Epithelial cell of esophagus (primary cell): ENCODE results near the gene NBEAL2.
"Not testable (repeated sequence)": the region's sequence is repeated elsewhere in the genome, so short reads cannot be mapped to it uniquely, and the experiment has no call there.

Experiments
- DNase-seq: peaks from one replicate; pipeline ENCODE4 v3.0.0; 2010; ENCODE audit warnings: low read depth
- H3K4me3 ChIP-seq: 2 replicates; pipeline ENCODE4 v1.5.1; 2011; ENCODE audit warnings: mild to moderate bottlenecking, low read length, control low read depth
- TF ChIP-seq, protein P1 (sequence below): IDR thresholded peaks from 2 replicates; pipeline ENCODE4 v1.5.1; 2011; ENCODE audit warnings: low read depth, mild to moderate bottlenecking, low read length, control low read depth, inconsistent platforms; ENCODE audit not compliant: insufficient read depth; ENCODE audit errors: missing control alignments

Gene NBEAL2

DNA sequence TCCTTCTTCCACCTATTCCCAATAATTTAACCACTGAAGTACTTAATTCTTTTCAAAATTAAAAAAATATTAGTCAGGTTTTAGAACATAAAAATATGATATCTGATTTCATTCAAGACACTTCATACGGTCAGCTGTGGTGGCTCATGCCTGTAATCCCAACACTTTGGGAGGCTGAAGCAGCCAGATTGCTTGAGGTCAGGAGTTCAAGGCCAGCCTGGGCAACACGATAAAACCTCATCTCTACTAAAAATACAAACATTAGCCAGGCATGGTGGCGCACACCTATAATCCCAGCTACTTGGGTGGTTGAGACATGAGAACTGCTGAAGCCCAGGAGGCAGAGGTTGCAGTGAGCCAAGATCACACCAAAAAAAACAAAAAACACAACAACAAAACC is 56.7 kb downstream of the NBEAL2 start:
- no peak overlapping the region for H3K4me3 ChIP-seq
- DNase-seq, result no peak
- TF ChIP-seq, protein P1, sequence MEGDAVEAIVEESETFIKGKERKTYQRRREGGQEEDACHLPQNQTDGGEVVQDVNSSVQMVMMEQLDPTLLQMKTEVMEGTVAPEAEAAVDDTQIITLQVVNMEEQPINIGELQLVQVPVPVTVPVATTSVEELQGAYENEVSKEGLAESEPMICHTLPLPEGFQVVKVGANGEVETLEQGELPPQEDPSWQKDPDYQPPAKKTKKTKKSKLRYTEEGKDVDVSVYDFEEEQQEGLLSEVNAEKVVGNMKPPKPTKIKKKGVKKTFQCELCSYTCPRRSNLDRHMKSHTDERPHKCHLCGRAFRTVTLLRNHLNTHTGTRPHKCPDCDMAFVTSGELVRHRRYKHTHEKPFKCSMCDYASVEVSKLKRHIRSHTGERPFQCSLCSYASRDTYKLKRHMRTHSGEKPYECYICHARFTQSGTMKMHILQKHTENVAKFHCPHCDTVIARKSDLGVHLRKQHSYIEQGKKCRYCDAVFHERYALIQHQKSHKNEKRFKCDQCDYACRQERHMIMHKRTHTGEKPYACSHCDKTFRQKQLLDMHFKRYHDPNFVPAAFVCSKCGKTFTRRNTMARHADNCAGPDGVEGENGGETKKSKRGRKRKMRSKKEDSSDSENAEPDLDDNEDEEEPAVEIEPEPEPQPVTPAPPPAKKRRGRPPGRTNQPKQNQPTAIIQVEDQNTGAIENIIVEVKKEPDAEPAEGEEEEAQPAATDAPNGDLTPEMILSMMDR, result no peak

DNA sequence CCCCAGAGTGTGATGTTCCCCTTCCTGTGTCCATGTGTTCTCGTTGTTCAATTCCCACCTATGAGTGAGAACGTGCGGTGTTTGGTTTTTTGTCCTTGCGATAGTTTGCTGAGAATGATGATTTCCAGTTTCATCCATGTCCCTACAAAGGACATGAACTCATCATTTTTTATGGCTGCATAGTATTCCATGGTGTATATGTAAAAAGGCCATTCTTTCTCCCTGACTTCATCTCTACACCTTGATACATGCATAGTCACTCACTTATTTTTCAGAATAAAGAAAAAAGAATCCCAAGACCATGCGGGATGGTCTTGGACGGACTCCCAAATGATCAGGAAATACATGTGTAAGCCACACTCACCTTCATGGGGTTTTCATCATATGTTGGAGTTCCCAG is 57.8 kb downstream of the NBEAL2 start:
- DNase-seq, H3K4me3 ChIP-seq: not testable (repeated sequence)

DNA sequence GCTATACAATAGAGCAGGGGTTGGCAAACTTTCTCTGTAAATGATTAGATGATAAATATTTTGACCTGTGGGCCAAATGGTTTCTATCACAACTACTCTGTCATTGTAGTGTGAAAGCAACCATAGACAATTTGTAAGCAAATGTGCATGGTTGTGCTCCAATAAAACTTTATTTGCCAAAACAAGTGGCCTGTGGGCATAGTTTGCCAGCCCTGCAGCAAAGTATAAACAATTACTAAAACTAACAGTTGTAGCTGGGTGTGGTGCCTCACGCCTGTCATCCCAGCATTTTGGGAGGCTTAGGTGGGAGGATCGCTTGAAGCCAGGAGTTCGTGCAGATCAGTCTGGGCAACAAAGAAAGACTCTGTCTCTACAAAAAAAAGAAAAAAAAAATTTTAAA is 61.6 kb downstream of the NBEAL2 start:
- DNase-seq, result no peak
- H3K4me3 ChIP-seq, result no peak overlapping the region
- TF ChIP-seq, protein P1, result no peak

DNA sequence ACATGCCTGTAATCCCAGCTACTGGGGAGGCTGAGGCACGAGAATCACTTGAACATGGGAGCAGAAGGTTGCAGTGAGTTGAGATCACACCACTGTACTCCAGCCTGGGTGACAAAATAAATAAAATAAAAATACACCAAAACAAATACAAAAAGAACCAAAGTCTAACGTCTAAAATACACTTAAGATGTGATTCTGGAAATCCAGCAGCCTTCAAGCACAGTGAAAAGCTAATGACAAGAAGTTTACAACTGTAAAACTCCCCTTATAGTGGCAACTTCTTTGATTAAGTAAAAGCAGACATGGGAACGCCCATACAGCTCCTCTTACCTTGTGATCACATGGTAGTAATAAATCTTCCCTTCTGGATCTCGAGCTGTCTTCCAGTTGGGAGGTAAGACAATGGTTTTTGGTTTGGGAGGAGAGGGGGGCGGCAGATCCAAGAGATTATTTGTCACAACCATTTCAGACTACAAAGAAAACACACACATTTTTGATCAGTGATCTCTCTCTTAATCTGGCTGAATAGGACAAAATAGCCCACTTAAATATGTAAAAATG is 62.8 kb downstream of the NBEAL2 start:
- DNase-seq, result no peak
- TF ChIP-seq, protein P1, result no peak
- no peak overlapping the region for H3K4me3 ChIP-seq

DNA sequence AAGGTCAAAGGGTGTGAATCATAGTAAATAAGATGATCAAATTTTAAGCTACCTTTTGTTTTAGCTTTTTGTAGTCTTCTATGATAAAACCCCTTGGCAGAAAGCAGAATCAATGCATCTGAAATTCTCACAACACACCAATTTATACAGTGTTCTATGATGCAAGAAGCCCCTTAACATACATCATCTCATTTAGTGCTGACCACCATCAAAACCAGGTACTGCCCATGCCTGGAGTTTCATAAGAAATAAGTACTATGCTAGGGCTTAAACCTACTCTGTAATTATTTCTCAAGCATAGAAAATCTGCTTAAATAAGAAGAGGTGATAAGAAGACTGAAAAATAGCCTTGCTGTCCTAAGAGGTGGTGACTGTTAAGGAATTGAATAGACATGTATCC is 67.6 kb downstream of the NBEAL2 start:
- no peak overlapping the region for H3K4me3 ChIP-seq
- TF ChIP-seq, protein P1, result no peak
- DNase-seq, result no peak

DNA sequence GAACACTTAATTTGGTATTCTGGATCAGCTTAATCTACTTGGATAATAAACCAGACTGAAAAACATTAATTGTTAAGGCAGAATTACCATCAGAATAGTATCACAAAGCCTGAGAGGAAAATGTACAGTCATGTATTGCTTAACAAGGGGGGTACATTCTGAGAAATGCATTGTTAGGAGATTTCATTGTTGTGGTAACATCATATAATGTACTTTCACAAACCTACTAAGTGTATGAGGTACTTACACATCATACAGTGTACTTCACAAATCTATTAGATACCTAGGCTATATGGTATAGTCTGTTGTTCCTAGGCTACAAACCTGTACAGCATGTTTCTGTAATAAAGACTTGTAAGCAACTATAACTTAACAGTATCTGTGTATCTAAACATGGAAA is 68.2 kb downstream of the NBEAL2 start:
- DNase-seq, result no peak
- no peak overlapping the region for H3K4me3 ChIP-seq
- TF ChIP-seq, protein P1, result no peak

DNA sequence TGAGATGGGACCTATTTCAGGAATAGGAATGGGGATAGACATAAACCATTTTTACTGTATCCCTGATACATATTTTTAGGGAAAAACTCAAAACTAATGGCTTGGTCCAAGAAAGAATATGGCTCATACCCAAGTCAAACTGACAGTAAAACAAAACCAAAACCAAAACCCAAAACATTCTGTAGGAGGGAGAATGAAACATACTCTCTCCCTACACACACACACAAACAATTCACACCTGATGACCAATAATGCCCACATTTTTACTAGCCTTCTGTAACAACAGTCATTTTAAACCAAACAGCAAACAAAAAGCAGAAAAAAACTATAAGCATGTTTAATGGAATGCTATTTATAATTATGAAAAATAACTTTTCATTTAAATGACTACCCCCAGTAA is 74.9 kb downstream of the NBEAL2 start:
- no peak overlapping the region for H3K4me3 ChIP-seq
- no peak for DNase-seq
- TF ChIP-seq, protein P1, result no peak
